ENCODE results near the gene ALDH2. TPM values are rescaled to one million over a fixed set of nuclear protein-coding genes. Genes with fewer than 3 reads are reported as not detected.
A peak's percentile ranks its signal among the peaks of the same experiment; 100 is the strongest.

Gene ALDH2
- polyA plus RNA-seq, 1 donor (not counting 4 experiments of a cell fraction or from before 2014, with no cell fraction given), result 33.8 TPM

DNA sequence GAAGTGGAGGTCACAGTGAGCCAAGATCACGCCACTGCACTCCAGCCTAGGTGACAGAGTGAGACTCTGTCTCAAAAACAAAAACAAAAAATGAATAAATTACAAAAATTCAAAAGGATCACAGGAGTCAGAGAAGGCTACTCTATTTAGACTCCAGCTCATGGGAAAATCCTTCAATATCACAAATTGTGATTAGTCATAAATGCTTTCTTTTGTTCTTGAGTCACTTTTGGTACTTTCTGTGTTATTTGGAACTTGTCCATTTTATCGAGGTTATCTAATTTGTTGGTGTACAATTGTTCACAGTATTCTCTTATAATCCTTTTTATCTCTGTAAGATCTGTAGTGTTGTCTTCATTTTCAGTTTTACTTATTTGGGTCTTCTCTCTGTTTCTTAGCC, 18.9 kb downstream of the ALDH2 start:
- no peaks in the 10 kb centered on the region for H4K20me1 ChIP-seq (ENCODE audit: control insufficient read depth, extremely low read depth, insufficient read depth, low read length)
- H3K4me2 ChIP-seq (ENCODE audit: control insufficient read depth, extremely low read depth, insufficient read depth, low read depth, low read length), result no peak overlapping the region
- no peaks in the 10 kb centered on the region for H3K4me1 ChIP-seq (ENCODE audit: control insufficient read depth, extremely low read depth, insufficient read depth, low read length)
- H3K79me2 ChIP-seq (ENCODE audit: control insufficient read depth, insufficient read depth, low read length), result no peaks in the 10 kb centered on the region
- FAIRE-seq, result no peak
- dilution Hi-C loops (cut with MboI; ENCODE audit: extremely low pct_ligation_motif_present, low sequenced_read_pairs), result no loop called here
- H3K27ac ChIP-seq (ENCODE audit: control insufficient read depth, insufficient read depth, low read length), result no peak overlapping the region
- peaks cover 9 to 12% of the 10 kb centered on the region in 2 experiments for H3K36me3 ChIP-seq (ENCODE audit: control insufficient read depth in 2 of 2, extremely low read depth in 1 of 2, insufficient read depth in 2 of 2, low read length in 2 of 2)
- H3K9me3 ChIP-seq (ENCODE audit: control insufficient read depth, low read depth, low read length), result no peaks in the 10 kb centered on the region
- H3K9me1 ChIP-seq (ENCODE audit: control insufficient read depth, extremely low read depth, insufficient read depth, low read length), result no peaks in the 10 kb centered on the region
- no peak overlapping the region for H3K9ac ChIP-seq (ENCODE audit: control insufficient read depth, extremely low read depth, insufficient read depth, low read length)
- no peak overlapping the region for H2AFZ ChIP-seq (ENCODE audit: control insufficient read depth, low read length)
- no peaks in the 10 kb centered on the region for H3K27me3 ChIP-seq (ENCODE audit: control insufficient read depth, extremely low read depth, insufficient read depth, low read length)
- no peak for DNase-seq (ENCODE audit: low read depth, low spot score)
- no peak for TF ChIP-seq EZH2 (IDR thresholded peaks at IDR 0.05; ENCODE audit: low read length)
- TF ChIP-seq, protein P1, sequence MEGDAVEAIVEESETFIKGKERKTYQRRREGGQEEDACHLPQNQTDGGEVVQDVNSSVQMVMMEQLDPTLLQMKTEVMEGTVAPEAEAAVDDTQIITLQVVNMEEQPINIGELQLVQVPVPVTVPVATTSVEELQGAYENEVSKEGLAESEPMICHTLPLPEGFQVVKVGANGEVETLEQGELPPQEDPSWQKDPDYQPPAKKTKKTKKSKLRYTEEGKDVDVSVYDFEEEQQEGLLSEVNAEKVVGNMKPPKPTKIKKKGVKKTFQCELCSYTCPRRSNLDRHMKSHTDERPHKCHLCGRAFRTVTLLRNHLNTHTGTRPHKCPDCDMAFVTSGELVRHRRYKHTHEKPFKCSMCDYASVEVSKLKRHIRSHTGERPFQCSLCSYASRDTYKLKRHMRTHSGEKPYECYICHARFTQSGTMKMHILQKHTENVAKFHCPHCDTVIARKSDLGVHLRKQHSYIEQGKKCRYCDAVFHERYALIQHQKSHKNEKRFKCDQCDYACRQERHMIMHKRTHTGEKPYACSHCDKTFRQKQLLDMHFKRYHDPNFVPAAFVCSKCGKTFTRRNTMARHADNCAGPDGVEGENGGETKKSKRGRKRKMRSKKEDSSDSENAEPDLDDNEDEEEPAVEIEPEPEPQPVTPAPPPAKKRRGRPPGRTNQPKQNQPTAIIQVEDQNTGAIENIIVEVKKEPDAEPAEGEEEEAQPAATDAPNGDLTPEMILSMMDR (optimal IDR thresholded peaks at IDR 0.05 in 1 of 3, IDR thresholded peaks at IDR 0.05 in 1 of 3, conservative IDR thresholded peaks at IDR 0.05 in 1 of 3; ENCODE audit: extremely low read depth in 1 of 3, insufficient read depth in 2 of 3, low read length in 3 of 3), result no peak
- no peak overlapping the region for H3K4me3 ChIP-seq (ENCODE audit: control insufficient read depth in 2 of 3, extremely low read depth in 1 of 3, insufficient read depth in 2 of 3, low read depth in 1 of 3, low read length in 3 of 3)

DNA sequence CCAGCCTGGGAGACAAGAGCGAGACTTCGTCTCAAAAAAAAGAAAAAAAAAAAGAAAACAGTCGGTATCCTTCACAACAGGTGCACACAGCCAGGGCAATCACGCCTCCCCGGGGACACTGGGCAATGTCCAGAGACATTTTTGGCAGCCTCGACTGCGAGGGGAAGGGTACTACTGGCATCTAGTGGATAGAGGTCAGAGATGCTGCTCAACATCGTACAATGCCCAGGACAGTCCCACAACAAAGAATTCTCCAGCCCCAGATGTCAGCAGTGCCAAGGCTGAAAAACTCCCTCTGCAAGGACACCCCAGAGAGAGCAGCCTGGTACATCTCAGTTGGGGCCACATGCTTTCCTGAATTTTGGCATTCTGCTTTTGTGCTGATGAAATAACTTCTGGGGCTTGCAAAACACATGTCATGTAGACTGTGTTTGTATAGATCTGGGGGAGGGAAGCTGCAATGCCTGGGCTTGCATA, 21.5 kb downstream of the ALDH2 start:
- TF ChIP-seq, protein P1 (optimal IDR thresholded peaks at IDR 0.05 in 1 of 3, IDR thresholded peaks at IDR 0.05 in 1 of 3, conservative IDR thresholded peaks at IDR 0.05 in 1 of 3; ENCODE audit: extremely low read depth in 1 of 3, insufficient read depth in 2 of 3, low read length in 3 of 3), result peak in 2 of 3 experiments; percentile 16 to 50
- TF ChIP-seq EZH2 (IDR thresholded peaks at IDR 0.05; ENCODE audit: low read length), result no peak
- no peak overlapping the region for H3K4me3 ChIP-seq (ENCODE audit: control insufficient read depth in 2 of 3, extremely low read depth in 1 of 3, insufficient read depth in 2 of 3, low read depth in 1 of 3, low read length in 3 of 3)
- H3K27me3 ChIP-seq (ENCODE audit: control insufficient read depth, extremely low read depth, insufficient read depth, low read length), result no peaks in the 10 kb centered on the region
- dilution Hi-C loops (cut with MboI; ENCODE audit: extremely low pct_ligation_motif_present, low sequenced_read_pairs), result no loop called here
- no peaks in the 10 kb centered on the region for H3K9me1 ChIP-seq (ENCODE audit: control insufficient read depth, extremely low read depth, insufficient read depth, low read length)
- H3K9ac ChIP-seq (ENCODE audit: control insufficient read depth, extremely low read depth, insufficient read depth, low read length), result no peak overlapping the region
- peaks cover 15 to 21% of the 10 kb centered on the region in 2 experiments for H3K36me3 ChIP-seq (ENCODE audit: control insufficient read depth in 2 of 2, extremely low read depth in 1 of 2, insufficient read depth in 2 of 2, low read length in 2 of 2)
- no peaks in the 10 kb centered on the region for H3K79me2 ChIP-seq (ENCODE audit: control insufficient read depth, insufficient read depth, low read length)
- no peak for FAIRE-seq
- H3K9me3 ChIP-seq (ENCODE audit: control insufficient read depth, low read depth, low read length), result no peaks in the 10 kb centered on the region
- DNase-seq (ENCODE audit: low read depth, low spot score), result no peak
- H3K27ac ChIP-seq (ENCODE audit: control insufficient read depth, insufficient read depth, low read length), result no peak overlapping the region
- no peaks in the 10 kb centered on the region for H3K4me1 ChIP-seq (ENCODE audit: control insufficient read depth, extremely low read depth, insufficient read depth, low read length)
- H3K4me2 ChIP-seq (ENCODE audit: control insufficient read depth, extremely low read depth, insufficient read depth, low read depth, low read length), result no peak overlapping the region
- no peak overlapping the region for H2AFZ ChIP-seq (ENCODE audit: control insufficient read depth, low read length)
- H4K20me1 ChIP-seq (ENCODE audit: control insufficient read depth, extremely low read depth, insufficient read depth, low read length), result no peaks in the 10 kb centered on the region

All from keratinocyte (primary cell).